GM21529 (cell line): Measurements from ENCODE around the gene KRT31.
"Not testable (repeated sequence)": the region's sequence is repeated elsewhere in the genome, so short reads cannot be mapped to it uniquely, and the experiment has no call there.

ENCODE experiments used
- ATAC-seq: cut with Tn5 transposase; IDR thresholded peaks from one replicate; pipeline ENCODE4 v1.9.1; 2021; ENCODE audit not compliant: unreplicated experiment

The KRT31 gene

DNA sequence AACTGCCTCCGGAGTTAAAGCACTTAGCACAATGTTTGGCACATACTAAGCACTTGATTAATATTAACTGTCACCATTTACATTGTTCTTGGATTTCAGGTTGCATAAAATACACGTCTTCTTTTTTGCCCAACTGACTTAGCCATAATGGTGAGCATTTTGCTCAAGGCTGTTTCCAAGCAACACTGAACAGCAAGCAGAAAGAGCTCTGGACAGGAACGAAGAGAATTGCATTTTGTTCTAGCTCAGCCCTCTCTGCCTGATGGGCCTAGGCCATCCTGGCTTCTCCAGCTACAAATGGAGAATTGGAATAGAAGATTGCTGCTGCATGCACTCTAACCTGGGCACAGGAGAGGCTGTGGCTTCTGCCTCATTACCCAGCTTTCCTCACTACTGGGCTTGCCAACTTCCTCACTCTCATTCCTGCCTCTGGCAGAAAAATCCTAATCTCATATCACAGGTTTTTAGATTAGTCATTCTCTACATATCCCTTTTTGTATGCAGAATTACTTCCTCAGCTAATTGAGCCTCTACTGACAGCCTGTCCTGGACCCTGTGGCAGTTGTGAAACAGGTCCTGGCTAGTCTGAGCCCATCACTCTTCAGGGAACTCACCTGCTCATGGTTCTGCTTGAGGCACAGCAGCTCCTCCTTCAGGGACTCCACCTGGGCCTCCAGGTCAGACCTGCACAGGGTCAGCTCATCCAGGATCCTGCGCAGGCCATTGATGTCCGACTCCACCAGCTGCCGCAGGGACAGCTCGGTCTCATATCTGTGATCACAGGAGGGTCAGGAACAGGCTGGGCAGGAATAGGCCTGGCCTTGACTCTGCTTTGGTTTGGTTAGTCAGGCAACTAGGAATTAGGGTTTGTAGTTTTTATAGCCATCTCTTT, 49.3 kb downstream of the KRT31 start:
- ATAC-seq: no peak

DNA sequence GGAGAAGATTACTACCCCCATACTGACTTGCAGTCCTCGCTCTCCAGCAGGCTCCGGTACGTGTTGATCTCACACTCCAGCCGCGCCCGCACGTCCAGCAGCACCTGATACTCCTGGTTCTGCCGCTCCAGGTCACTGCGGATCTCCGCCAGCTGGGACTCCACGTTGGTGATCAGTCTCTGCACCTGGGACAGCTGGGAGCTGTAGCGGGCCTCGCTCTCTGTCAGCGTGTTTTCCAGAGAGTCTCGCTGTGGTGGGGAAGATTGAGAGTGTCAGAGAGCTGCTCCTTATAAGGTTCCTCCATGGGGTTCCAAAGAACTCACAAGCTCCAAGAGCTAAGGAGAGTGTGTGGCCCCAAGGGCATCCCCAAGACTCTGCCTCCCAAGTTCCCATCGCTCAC, 51.0 kb downstream of the KRT31 start:
- ATAC-seq: not testable (repeated sequence)

DNA sequence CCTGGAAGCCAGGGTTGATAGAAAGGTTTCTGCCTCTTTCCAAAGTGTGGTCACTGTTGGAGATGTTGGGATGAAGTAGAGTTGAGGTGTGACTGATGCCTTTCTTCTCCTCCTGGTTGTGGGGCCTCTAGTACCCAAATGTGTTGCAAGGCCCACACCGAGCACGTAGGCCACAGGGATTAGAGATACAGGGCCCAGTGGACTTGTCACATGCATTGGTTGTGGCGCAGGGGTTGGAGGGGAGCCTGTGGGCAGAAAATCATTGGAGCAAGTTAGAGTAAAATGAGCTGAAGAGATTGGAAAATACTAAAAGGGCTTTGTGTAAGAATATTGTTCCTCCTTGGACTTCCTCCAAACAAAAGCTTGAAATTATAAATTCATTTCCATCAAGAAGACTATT, 51.4 kb downstream of the KRT31 start:
- ATAC-seq: no peak
